ENCODE measurements around the gene PHF12. TPM values are rescaled to one million over a fixed set of nuclear protein-coding genes. Genes with fewer than 3 reads are reported as not detected.

Gene PHF12
- total RNA-seq, 1 donor from 2014 or later, result 54.5 TPM

- intact Hi-C loops (cut with DNase I), result no loop called here
- TF ChIP-seq POLR2AphosphoS5 (IDR thresholded peaks at IDR 0.05; ENCODE audit: insufficient read depth in 1 of 2, low read depth in 1 of 2) (no peak), POLR2A (IDR thresholded peaks at IDR 0.05) (no peak), CTCF (IDR thresholded peaks at IDR 0.05) (no peak)
- DNase-seq (ENCODE audit: extremely low spot score in 2 of 2), result no peak
- no peak overlapping the region for H3K27ac ChIP-seq
- H3K36me3 ChIP-seq, result peaks cover 0 to 11% of the 10 kb centered on the region in 2 donors
- no peaks in the 10 kb centered on the region for H3K9me3 ChIP-seq
- H3K27me3 ChIP-seq, result no peaks in the 10 kb centered on the region
- H3K4me3 ChIP-seq, result no peak overlapping the region
- peaks cover 89% of the 10 kb centered on the region for H3K4me1 ChIP-seq
Measured at GRCh38 chr17:28944343-28944742, 7.0 kb downstream of the PHF12 start.

GRCh38 chr17:28942925-28943324, 8.4 kb downstream of the PHF12 start:
- H3K27me3 ChIP-seq, result no peaks in the 10 kb centered on the region
- no peak for DNase-seq (ENCODE audit: extremely low spot score in 2 of 2)
- TF ChIP-seq CTCF (IDR thresholded peaks at IDR 0.05) (no peak), POLR2A (IDR thresholded peaks at IDR 0.05) (no peak), POLR2AphosphoS5 (IDR thresholded peaks at IDR 0.05; ENCODE audit: insufficient read depth in 1 of 2, low read depth in 1 of 2) (no peak)
- no peak overlapping the region for H3K4me3 ChIP-seq
- intact Hi-C loops (cut with DNase I), result no loop called here
- no peak overlapping the region for H3K27ac ChIP-seq
- H3K36me3 ChIP-seq, result peaks cover 0 to 11% of the 10 kb centered on the region in 2 donors
- H3K4me1 ChIP-seq, result peaks cover 92% of the 10 kb centered on the region
- H3K9me3 ChIP-seq, result no peaks in the 10 kb centered on the region

- intact Hi-C loops (cut with DNase I), result no loop called here
Measured at GRCh38 chr17:28941251-28941650, 10.1 kb downstream of the PHF12 start.

GRCh38 chr17:28940675-28941074, 10.6 kb downstream of the PHF12 start:
- Histone ChIP-seq H3K36me3 (peaks cover 0 to 11% of the 10 kb centered on the region in 2 donors), H3K27ac (no peak overlapping the region), H3K4me3 (no peak overlapping the region), H3K9me3 (no peaks in the 10 kb centered on the region), H3K4me1 (peaks cover 92% of the 10 kb centered on the region), H3K27me3 (no peaks in the 10 kb centered on the region)
- intact Hi-C loops (cut with DNase I), result no loop called here
- no peak for TF ChIP-seq CTCF (IDR thresholded peaks at IDR 0.05)
- TF ChIP-seq POLR2A (IDR thresholded peaks at IDR 0.05), result no peak
- no peak for TF ChIP-seq POLR2AphosphoS5 (IDR thresholded peaks at IDR 0.05; ENCODE audit: insufficient read depth in 1 of 2, low read depth in 1 of 2)
- no peak for DNase-seq (ENCODE audit: extremely low spot score in 2 of 2)

More at GRCh38 chr17:28941251-28941650, 10.1 kb downstream of the PHF12 start:
- Histone ChIP-seq H3K36me3 (peaks cover 0 to 11% of the 10 kb centered on the region in 2 donors), H3K4me3 (no peak overlapping the region), H3K27ac (no peak overlapping the region), H3K27me3 (no peaks in the 10 kb centered on the region), H3K4me1 (peaks cover 92% of the 10 kb centered on the region), H3K9me3 (no peaks in the 10 kb centered on the region)
- no peak for DNase-seq (ENCODE audit: extremely low spot score in 2 of 2)
- TF ChIP-seq POLR2AphosphoS5 (IDR thresholded peaks at IDR 0.05; ENCODE audit: insufficient read depth in 1 of 2, low read depth in 1 of 2), result no peak
- no peak for TF ChIP-seq CTCF (IDR thresholded peaks at IDR 0.05)
- TF ChIP-seq POLR2A (IDR thresholded peaks at IDR 0.05), result no peak

- no peak for TF ChIP-seq POLR2A (IDR thresholded peaks at IDR 0.05)
- no peak for TF ChIP-seq CTCF (IDR thresholded peaks at IDR 0.05)
- TF ChIP-seq POLR2AphosphoS5 (IDR thresholded peaks at IDR 0.05; ENCODE audit: insufficient read depth in 1 of 2, low read depth in 1 of 2), result no peak
- intact Hi-C loops (cut with DNase I), result no loop called here
- DNase-seq (ENCODE audit: extremely low spot score in 2 of 2), result no peak
- Histone ChIP-seq H3K27ac (no peak overlapping the region), H3K4me3 (no peak overlapping the region), H3K36me3 (peaks cover 0 to 11% of the 10 kb centered on the region in 2 donors), H3K9me3 (no peaks in the 10 kb centered on the region), H3K27me3 (no peaks in the 10 kb centered on the region), H3K4me1 (peaks cover 92% of the 10 kb centered on the region)
Measured at GRCh38 chr17:28940142-28940541, 11.2 kb downstream of the PHF12 start.
